Loucy (cell line): ENCODE data around the gene PPFIBP1.

Source experiments
- H2AFZ ChIP-seq: fragments of 200-600 bp; sonication (generic); 2 replicates; pipeline ENCODE4 v1.6.0; 2016; ENCODE audit warnings: antibody characterized with exemption, mild to moderate bottlenecking, low read length, moderate library complexity
- H3F3A ChIP-seq: fragments of 200-600 bp; 2 replicates; pipeline ENCODE4 v1.6.0; 2016; ENCODE audit warnings: antibody characterized with exemption, low read depth, mild to moderate bottlenecking
- H3K27me3 ChIP-seq: fragments of 200-600 bp; sonication (generic); 2 replicates; pipeline ENCODE4 v1.6.1; 2014; ENCODE audit warnings: low read length, mild to moderate bottlenecking; ENCODE audit not compliant: insufficient read depth, poor library complexity, severe bottlenecking
- H3K36me3 ChIP-seq: fragments of 200-600 bp; sonication (generic); 2 replicates; pipeline ENCODE4 v1.6.1; 2016; ENCODE audit warnings: low read length; ENCODE audit not compliant: insufficient read depth
- H3K4me1 ChIP-seq: fragments of 200-600 bp; sonication (generic); 2 replicates; pipeline ENCODE4 v1.5.1; 2014; ENCODE audit warnings: low read length, mild to moderate bottlenecking; ENCODE audit not compliant: insufficient read depth, poor library complexity, severe bottlenecking
- H3K4me2 ChIP-seq: fragments of 200-600 bp; sonication (generic); 2 replicates; pipeline ENCODE4 v1.6.0; 2014; ENCODE audit warnings: antibody characterized with exemption, low read length, low read depth, mild to moderate bottlenecking; ENCODE audit not compliant: poor library complexity, severe bottlenecking
- H3K4me3 ChIP-seq: fragments of 200-600 bp; sonication (generic); 2 replicates; pipeline ENCODE4 v1.5.1; 2014; ENCODE audit warnings: low read length, mild to moderate bottlenecking, mixed read lengths; ENCODE audit not compliant: poor library complexity, severe bottlenecking
- H3K79me2 ChIP-seq: fragments of 200-600 bp; sonication (generic); 2 replicates; pipeline ENCODE4 v1.6.1; 2014; ENCODE audit warnings: low read length; ENCODE audit not compliant: insufficient read depth
- H3K9ac ChIP-seq: fragments of 200-600 bp; sonication (generic); 2 replicates; pipeline ENCODE4 v1.6.0; 2014; ENCODE audit warnings: mild to moderate bottlenecking, low read depth, low read length, moderate library complexity; ENCODE audit not compliant: poor library complexity, severe bottlenecking
- H3K9me2 ChIP-seq: fragments of 200-600 bp; sonication (generic); replicated peaks from 2 replicates; pipeline ENCODE4 v1.6.1; 2016; ENCODE audit warnings: low read depth, low read length, mixed read lengths
- H3K9me3 ChIP-seq: fragments of 200-600 bp; sonication (generic); 2 replicates; pipeline ENCODE4 v1.6.1; 2014; ENCODE audit warnings: mild to moderate bottlenecking, antibody characterized with exemption, low read length, low read depth; ENCODE audit not compliant: insufficient read depth
- H4K20me1 ChIP-seq: fragments of 200-600 bp; sonication (generic); 2 replicates; pipeline ENCODE4 v1.6.0; 2014; ENCODE audit warnings: antibody characterized with exemption, low read length, mild to moderate bottlenecking; ENCODE audit not compliant: insufficient read depth, poor library complexity, severe bottlenecking
- CTCF ChIP-seq: fragments of 200-600 bp; sonication (generic); conservative IDR thresholded peaks from 2 replicates; pipeline ENCODE4 v1.5.1; 2014; ENCODE audit warnings: mild to moderate bottlenecking, antibody characterized with exemption, low read length
- EZH2phosphoT487 ChIP-seq: fragments of 200-600 bp; IDR thresholded peaks from 2 replicates; pipeline ENCODE4 v1.6.1; 2018; ENCODE audit warnings: antibody characterized with exemption, mild to moderate bottlenecking, moderate library complexity, borderline replicate concordance

The PPFIBP1 gene

GRCh38 chr12:27552235-27552634 lies 28.2 kb downstream of the PPFIBP1 start:
- Histone ChIP-seq H3K9me3 (no peaks in the 10 kb centered on the region), H3K27me3 (no peaks in the 10 kb centered on the region), H2AFZ (no peak overlapping the region), H3K4me1 (peaks cover 11% of the 10 kb centered on the region), H3F3A (no peaks in the 10 kb centered on the region), H3K4me2 (no peak overlapping the region), H3K4me3 (no peak overlapping the region), H3K79me2 (peaks cover 5% of the 10 kb centered on the region; the same call in 1 of the 2 replicates), H4K20me1 (no peaks in the 10 kb centered on the region), H3K36me3 (no peaks in the 10 kb centered on the region), H3K9ac (no peak overlapping the region), H3K9me2 (no peaks in the 10 kb centered on the region)
- TF ChIP-seq CTCF, result no peak
- TF ChIP-seq EZH2phosphoT487, result no peak

GRCh38 chr12:27552886-27553560 lies 29.0 kb downstream of the PPFIBP1 start:
- no peak overlapping the region for H2AFZ ChIP-seq
- no peaks in the 10 kb centered on the region for H3K9me3 ChIP-seq
- H3K9ac ChIP-seq, result no peak overlapping the region
- TF ChIP-seq CTCF (no peak), EZH2phosphoT487 (no peak)
- no peaks in the 10 kb centered on the region for H4K20me1 ChIP-seq
- H3K27me3 ChIP-seq, result no peaks in the 10 kb centered on the region
- no peaks in the 10 kb centered on the region for H3K36me3 ChIP-seq
- peaks cover 5% of the 10 kb centered on the region; the same call in 1 of the 2 replicates for H3K79me2 ChIP-seq
- no peaks in the 10 kb centered on the region for H3F3A ChIP-seq
- H3K4me1 ChIP-seq, result peaks cover 11% of the 10 kb centered on the region
- H3K4me2 ChIP-seq, result no peak overlapping the region
- H3K9me2 ChIP-seq, result no peaks in the 10 kb centered on the region
- H3K4me3 ChIP-seq, result no peak overlapping the region

GRCh38 chr12:27553941-27554340 lies 29.9 kb downstream of the PPFIBP1 start:
- H3K4me1 ChIP-seq, result peaks cover 11% of the 10 kb centered on the region
- no peak overlapping the region for H2AFZ ChIP-seq
- TF ChIP-seq EZH2phosphoT487 (no peak), CTCF (no peak)
- no peaks in the 10 kb centered on the region for H3K9me2 ChIP-seq
- no peaks in the 10 kb centered on the region for H4K20me1 ChIP-seq
- H3K9me3 ChIP-seq, result no peaks in the 10 kb centered on the region
- no peaks in the 10 kb centered on the region for H3K27me3 ChIP-seq
- no peaks in the 10 kb centered on the region for H3F3A ChIP-seq
- H3K4me2 ChIP-seq, result no peak overlapping the region
- H3K9ac ChIP-seq, result no peak overlapping the region
- no peak overlapping the region for H3K4me3 ChIP-seq
- H3K36me3 ChIP-seq, result no peaks in the 10 kb centered on the region
- peaks cover 4% of the 10 kb centered on the region; the same call in 1 of the 2 replicates for H3K79me2 ChIP-seq
